Fibroblast of villous mesenchyme (primary cell): ENCODE results near the gene VSIG4. TPM values are rescaled to one million over a fixed set of nuclear protein-coding genes. Genes with fewer than 3 reads are reported as not detected.

Experiments
- DNase-seq: peaks from one replicate; pipeline ENCODE4 v3.0.0-alpha.2; 2010; ENCODE audit warnings: low read depth
- H3K4me3 ChIP-seq: 2 replicates; pipeline ENCODE4 v1.5.1; 2011; ENCODE audit warnings: low read depth, mild to moderate bottlenecking, low read length
- CTCF ChIP-seq: IDR thresholded peaks from 2 replicates; pipeline ENCODE4 v1.5.1; 2012; ENCODE audit warnings: low read depth, mild to moderate bottlenecking, low read length; ENCODE audit not compliant: insufficient read depth
- total RNA-seq: library from RNA; depleted of rRNA; stranded (reverse); fragments of >200 nt; gene quantifications from 2 replicates; pipeline ENCODE4 v1.2.3, GENCODE V29; 2012

The VSIG4 gene
- total RNA-seq, 1 donor: not detected

GRCh38 chrX:66053414-66053813 is 13.5 kb upstream of the VSIG4 start:
- H3K4me3 ChIP-seq: no peak overlapping the region
- TF ChIP-seq CTCF: no peak
- DNase-seq: no peak

GRCh38 chrX:66051980-66052379 is 12.1 kb upstream of the VSIG4 start:
- DNase-seq: no peak
- no peak overlapping the region for H3K4me3 ChIP-seq
- TF ChIP-seq CTCF: no peak

GRCh38 chrX:66050140-66050569 is 10.3 kb upstream of the VSIG4 start:
- no peak for TF ChIP-seq CTCF
- no peak overlapping the region for H3K4me3 ChIP-seq
- DNase-seq: no peak

- DNase-seq: no peak
- TF ChIP-seq CTCF: no peak
- no peak overlapping the region for H3K4me3 ChIP-seq
These were observed 9.2 kb upstream of the VSIG4 start for GRCh38 chrX:66049056-66049455.

DNA sequence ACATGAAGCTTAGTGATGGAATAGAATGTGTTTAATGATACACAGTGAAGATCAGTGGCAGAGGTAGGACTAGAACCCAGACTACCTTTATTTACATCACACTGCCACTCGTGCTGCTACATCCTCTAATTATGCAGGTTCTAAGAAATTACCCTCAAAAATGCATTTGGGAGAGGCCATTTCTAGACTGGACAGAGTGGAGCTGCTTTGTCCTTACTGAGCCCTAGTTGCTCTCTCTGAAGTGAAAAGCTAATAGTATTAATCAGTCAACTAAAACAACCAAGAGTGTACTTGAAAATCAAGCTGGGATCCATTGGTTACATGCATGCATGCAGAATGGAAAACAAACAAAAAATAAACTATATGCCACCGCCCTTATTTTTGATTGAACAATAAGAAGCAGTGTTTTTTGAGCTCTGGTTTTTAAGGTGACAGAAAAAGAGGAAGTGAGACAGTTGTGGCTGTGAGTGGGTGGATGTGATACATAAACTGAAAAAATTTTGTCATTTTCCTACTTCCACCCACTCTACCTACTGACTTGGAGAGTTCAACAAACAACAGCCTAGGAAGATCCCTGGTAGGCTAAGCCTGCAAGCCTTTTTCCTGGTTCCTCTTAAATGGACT is 6.8 kb upstream of the VSIG4 start:
- TF ChIP-seq CTCF: no peak
- H3K4me3 ChIP-seq: no peak overlapping the region
- no peak for DNase-seq

GRCh38 chrX:66045894-66046293 is 6.0 kb upstream of the VSIG4 start:
- TF ChIP-seq CTCF: no peak
- DNase-seq: no peak
- H3K4me3 ChIP-seq: no peak overlapping the region

- no peak overlapping the region for H3K4me3 ChIP-seq
- no peak for DNase-seq
- TF ChIP-seq CTCF: no peak
These were observed 3.7 kb upstream of the VSIG4 start for GRCh38 chrX:66043584-66043983.
